ENCODE data around the gene CHMP3. TPM values are rescaled to one million over a fixed set of nuclear protein-coding genes. Genes with fewer than 3 reads are reported as not detected.

Gene CHMP3
- 100 to 1,000 TPM; 206 to 236 (median 211) TPM for total RNA-seq

DNA sequence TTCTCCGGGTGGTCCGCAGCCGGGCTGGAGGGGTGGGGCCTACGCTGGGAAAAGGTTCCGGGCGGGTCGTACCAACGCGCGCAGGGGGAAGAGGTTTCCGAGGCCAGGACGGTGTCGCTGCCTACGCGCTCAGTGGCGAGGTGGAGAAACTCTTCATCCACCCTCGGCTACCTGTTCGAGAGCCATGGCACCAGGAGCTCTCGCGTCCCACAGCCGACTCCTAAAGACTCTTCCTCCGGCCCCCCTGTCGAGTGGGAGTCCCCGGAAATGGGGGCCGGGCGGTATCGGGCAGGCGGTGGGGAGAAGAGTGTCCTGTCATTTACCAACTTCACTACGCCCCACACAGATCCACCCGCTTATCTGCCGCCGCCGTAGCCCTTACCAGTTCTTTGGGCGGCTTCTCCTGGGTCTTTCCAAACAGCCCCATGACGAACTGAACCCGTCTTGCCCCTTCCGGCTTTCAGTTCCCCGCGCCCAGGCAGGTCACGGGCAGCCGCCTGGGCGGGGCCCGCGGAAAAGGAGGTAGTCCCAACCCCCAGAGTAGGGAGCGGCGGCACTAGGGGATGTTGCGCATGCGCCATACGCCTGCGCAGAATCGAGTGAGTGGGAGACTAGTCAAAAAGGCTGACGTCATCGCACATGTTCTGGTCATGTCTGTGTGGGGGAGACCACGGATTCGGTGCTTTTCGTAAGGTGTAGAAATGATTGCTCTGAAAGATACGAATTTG lies at the start of gene CHMP3:
TSS of gene CHMP3 (minus strand) at position 522 of the 728 bp plus-strand sequence. CDS start at position 427, 95 bp downstream.
- Histone ChIP-seq H3K36me3 (no peaks in the 10 kb centered on the region), H3K4me3 (peak within 1 kb of the TSS; percentile 54 to 86), H3K27ac (peak within 1 kb of the TSS; percentile 85 to 100 (median 98)), H3K27me3 (no peaks in the 10 kb centered on the region), H3K9me3 (no peaks in the 10 kb centered on the region), H3K4me1 (peaks cover 3 to 46% (median 7%) of the 10 kb centered on the region in 3 donors)
- peak; percentile 99 for ATAC-seq
- TF ChIP-seq POLR2AphosphoS5 (IDR thresholded peaks at IDR 0.05), result peak; percentile 27
- TF ChIP-seq EP300 (IDR thresholded peaks at IDR 0.05), result no peak
- TF ChIP-seq POLR2A (IDR thresholded peaks at IDR 0.05), result peak; percentile 40 to 69
- WGBS, 2 donors (ENCODE audit: low coverage in 1 of 2), result 0% methylated on average over 15 to 23 of the region's 57 CpGs

GRCh38 chr2:86610871-86611270 lies 47.6 kb upstream of the CHMP3 start:
- peaks cover 0 to 21% (median 0%) of the 10 kb centered on the region in 3 donors for H3K4me1 ChIP-seq
- WGBS, 2 donors (ENCODE audit: low coverage in 1 of 2), result 83 to 86% methylated on average over 1 of the region's 1 CpG
- no peaks in the 10 kb centered on the region for H3K9me3 ChIP-seq
- no peak for TF ChIP-seq POLR2AphosphoS5 (IDR thresholded peaks at IDR 0.05)
- TF ChIP-seq CTCF (IDR thresholded peaks at IDR 0.05), result no peak
- no peak for TF ChIP-seq POLR2A (IDR thresholded peaks at IDR 0.05)
- TF ChIP-seq EP300 (IDR thresholded peaks at IDR 0.05), result no peak
- H3K4me3 ChIP-seq, result no peak overlapping the region
- no peak for ATAC-seq
- H3K27ac ChIP-seq, result no peak overlapping the region
- no peaks in the 10 kb centered on the region for H3K27me3 ChIP-seq
- peaks cover 0 to 88% of the 10 kb centered on the region in 2 donors for H3K36me3 ChIP-seq

- H3K27me3 ChIP-seq, result no peaks in the 10 kb centered on the region
- TF ChIP-seq POLR2A (IDR thresholded peaks at IDR 0.05) (no peak), EP300 (IDR thresholded peaks at IDR 0.05) (no peak), POLR2AphosphoS5 (IDR thresholded peaks at IDR 0.05) (no peak), CTCF (IDR thresholded peaks at IDR 0.05) (no peak)
- peaks cover 0 to 88% of the 10 kb centered on the region in 2 donors for H3K36me3 ChIP-seq
- no peak overlapping the region for H3K4me3 ChIP-seq
- no peaks in the 10 kb centered on the region for H3K9me3 ChIP-seq
- no peak for ATAC-seq
- H3K27ac ChIP-seq, result no peak overlapping the region
- WGBS, 2 donors (ENCODE audit: low coverage in 1 of 2), result 63 to 89% methylated on average over 1 of the region's 2 CpGs
- peaks cover 0 to 20% (median 0%) of the 10 kb centered on the region in 3 donors for H3K4me1 ChIP-seq
Observed at GRCh38 chr2:86608832-86609410, 45.7 kb upstream of the CHMP3 start.

GRCh38 chr2:86603905-86604304 lies 40.7 kb upstream of the CHMP3 start:
- ATAC-seq, result no peak
- Histone ChIP-seq H3K4me1 (peaks cover 0 to 10% (median 0%) of the 10 kb centered on the region in 3 donors), H3K4me3 (no peak overlapping the region), H3K27ac (no peak overlapping the region), H3K27me3 (no peaks in the 10 kb centered on the region), H3K36me3 (peaks cover 0 to 70% of the 10 kb centered on the region in 2 donors), H3K9me3 (no peaks in the 10 kb centered on the region)
- WGBS, 2 donors (ENCODE audit: low coverage in 1 of 2), result 94 to 100% methylated on average over 3 to 4 of the region's 4 CpGs
- TF ChIP-seq POLR2AphosphoS5 (IDR thresholded peaks at IDR 0.05), result no peak
- TF ChIP-seq EP300 (IDR thresholded peaks at IDR 0.05), result no peak
- no peak for TF ChIP-seq POLR2A (IDR thresholded peaks at IDR 0.05)
- no peak for TF ChIP-seq CTCF (IDR thresholded peaks at IDR 0.05)

- no peaks in the 10 kb centered on the region for H3K9me3 ChIP-seq
- peak overlapping the region in 2 of 4 donors; percentile 17 to 21 for H3K27ac ChIP-seq
Observed at GRCh38 chr2:86598966-86599365, 35.7 kb upstream of the CHMP3 start.

More at GRCh38 chr2:86598966-86599365, 35.7 kb upstream of the CHMP3 start:
- Histone ChIP-seq H3K36me3 (peaks cover 0 to 24% of the 10 kb centered on the region in 2 donors), H3K27me3 (no peaks in the 10 kb centered on the region), H3K4me3 (no peak overlapping the region), H3K4me1 (peaks cover 0 to 23% (median 0%) of the 10 kb centered on the region in 3 donors)
- TF ChIP-seq EP300 (IDR thresholded peaks at IDR 0.05) (no peak), POLR2A (IDR thresholded peaks at IDR 0.05) (no peak), POLR2AphosphoS5 (IDR thresholded peaks at IDR 0.05) (no peak), CTCF (IDR thresholded peaks at IDR 0.05) (no peak)
- 13 to 17% methylated on average over 2 of the region's 2 CpGs for WGBS, 2 donors (ENCODE audit: low coverage in 1 of 2)
- ATAC-seq, result no peak

Data from gastroesophageal sphincter (tissue), 4 donors.